ENCODE results near the gene SYNGR3.
A peak's percentile ranks its signal among the peaks of the same experiment; 100 is the strongest.
"Not testable (repeated sequence)": the region's sequence is repeated elsewhere in the genome, so short reads cannot be mapped to it uniquely, and the experiment has no call there.

Gene SYNGR3

GRCh38 chr16:1962161-1963153, 27.3 kb upstream of the SYNGR3 start:
- H3K27me3 ChIP-seq (ENCODE audit: control insufficient read depth, insufficient read depth, low read length); H3K27ac ChIP-seq (ENCODE audit: low read length); H3K9me3 ChIP-seq (ENCODE audit: control insufficient read depth, low read depth, low read length): not testable (repeated sequence)
- Histone ChIP-seq H3K4me3 (ENCODE audit: low read length) (peak overlapping the region; percentile 80), H3K36me3 (ENCODE audit: control insufficient read depth, low read depth, low read length) (peaks cover 30% of the 10 kb centered on the region), H3K9ac (ENCODE audit: low read length) (peak overlapping the region; percentile 91), H3K4me1 (ENCODE audit: control insufficient read depth, low read depth, low read length) (peaks cover 10% of the 10 kb centered on the region)

- H3K27me3 ChIP-seq (ENCODE audit: control insufficient read depth, insufficient read depth, low read length): no peaks in the 10 kb centered on the region
- no peaks in the 10 kb centered on the region for H3K9me3 ChIP-seq (ENCODE audit: control insufficient read depth, low read depth, low read length)
- peak overlapping the region; percentile 91 for H3K9ac ChIP-seq (ENCODE audit: low read length)
- peaks cover 30% of the 10 kb centered on the region for H3K36me3 ChIP-seq (ENCODE audit: control insufficient read depth, low read depth, low read length)
- H3K4me3 ChIP-seq (ENCODE audit: low read length): peak overlapping the region; percentile 80
- peak overlapping the region; percentile 3 for H3K27ac ChIP-seq (ENCODE audit: low read length)
- peaks cover 10% of the 10 kb centered on the region for H3K4me1 ChIP-seq (ENCODE audit: control insufficient read depth, low read depth, low read length)
These were observed 25.8 kb upstream of the SYNGR3 start for GRCh38 chr16:1963806-1964505.

- Histone ChIP-seq H3K9ac (ENCODE audit: low read length) (peak within 1 kb of the TSS; percentile 91), H3K9me3 (ENCODE audit: control insufficient read depth, low read depth, low read length) (no peaks in the 10 kb centered on the region), H3K36me3 (ENCODE audit: control insufficient read depth, low read depth, low read length) (peaks cover 30% of the 10 kb centered on the region), H3K27me3 (ENCODE audit: control insufficient read depth, insufficient read depth, low read length) (no peaks in the 10 kb centered on the region), H3K4me1 (ENCODE audit: control insufficient read depth, low read depth, low read length) (peaks cover 10% of the 10 kb centered on the region), H3K27ac (ENCODE audit: low read length) (peak within 1 kb of the TSS; percentile 3), H3K4me3 (ENCODE audit: low read length) (peak within 1 kb of the TSS; percentile 80)
These were observed 25.0 kb upstream of the SYNGR3 start, which contains the start of gene RPS2 for GRCh38 chr16:1964506-1965395. Gene RPS2, minus strand, starts transcription at chr16:1964826. Its CDS starts 201 bp downstream, at chr16:1964625.

GRCh38 chr16:1965396-1966001, 24.3 kb upstream of the SYNGR3 start:
- no peaks in the 10 kb centered on the region for H3K27me3 ChIP-seq (ENCODE audit: control insufficient read depth, insufficient read depth, low read length)
- peak overlapping the region; percentile 91 for H3K9ac ChIP-seq (ENCODE audit: low read length)
- H3K36me3 ChIP-seq (ENCODE audit: control insufficient read depth, low read depth, low read length): peaks cover 30% of the 10 kb centered on the region
- peak overlapping the region; percentile 80 for H3K4me3 ChIP-seq (ENCODE audit: low read length)
- no peak overlapping the region for H3K27ac ChIP-seq (ENCODE audit: low read length)
- peaks cover 10% of the 10 kb centered on the region for H3K4me1 ChIP-seq (ENCODE audit: control insufficient read depth, low read depth, low read length)
- no peaks in the 10 kb centered on the region for H3K9me3 ChIP-seq (ENCODE audit: control insufficient read depth, low read depth, low read length)

- Histone ChIP-seq H3K36me3 (ENCODE audit: control insufficient read depth, low read depth, low read length) (peaks cover 26% of the 10 kb centered on the region), H3K27ac (ENCODE audit: low read length) (no peak within 1 kb of the TSS), H3K4me1 (ENCODE audit: control insufficient read depth, low read depth, low read length) (peaks cover 4% of the 10 kb centered on the region), H3K4me3 (ENCODE audit: low read length) (peak within 1 kb of the TSS; percentile 80), H3K9me3 (ENCODE audit: control insufficient read depth, low read depth, low read length) (no peaks in the 10 kb centered on the region), H3K27me3 (ENCODE audit: control insufficient read depth, insufficient read depth, low read length) (no peaks in the 10 kb centered on the region), H3K9ac (ENCODE audit: low read length) (peak within 1 kb of the TSS; percentile 91)
These were observed 23.3 kb upstream of the SYNGR3 start, which contains the start of gene RNF151 for GRCh38 chr16:1966460-1966859. Gene RNF151, plus strand, starts transcription at chr16:1966856. Its CDS starts 26 bp downstream, at chr16:1966882.

GRCh38 chr16:1968146-1968953, 21.4 kb upstream of the SYNGR3 start:
- Histone ChIP-seq H3K27me3 (ENCODE audit: control insufficient read depth, insufficient read depth, low read length) (no peaks in the 10 kb centered on the region), H3K27ac (ENCODE audit: low read length) (no peak overlapping the region), H3K4me3 (ENCODE audit: low read length) (no peak overlapping the region), H3K9me3 (ENCODE audit: control insufficient read depth, low read depth, low read length) (no peaks in the 10 kb centered on the region), H3K4me1 (ENCODE audit: control insufficient read depth, low read depth, low read length) (no peaks in the 10 kb centered on the region), H3K36me3 (ENCODE audit: control insufficient read depth, low read depth, low read length) (peaks cover 8% of the 10 kb centered on the region), H3K9ac (ENCODE audit: low read length) (no peak overlapping the region)

GRCh38 chr16:1971796-1972489, 17.8 kb upstream of the SYNGR3 start, which contains the start of gene TBL3:
Gene TBL3, plus strand, starts transcription at chr16:1972053. Its CDS starts 112 bp downstream, at chr16:1972165.
- Histone ChIP-seq H3K36me3 (ENCODE audit: control insufficient read depth, low read depth, low read length) (peaks cover 26% of the 10 kb centered on the region), H3K4me3 (ENCODE audit: low read length) (peak within 1 kb of the TSS; percentile 71), H3K27me3 (ENCODE audit: control insufficient read depth, insufficient read depth, low read length) (no peaks in the 10 kb centered on the region), H3K9ac (ENCODE audit: low read length) (peak within 1 kb of the TSS; percentile 70), H3K27ac (ENCODE audit: low read length) (peak within 1 kb of the TSS; percentile 25), H3K9me3 (ENCODE audit: control insufficient read depth, low read depth, low read length) (no peaks in the 10 kb centered on the region), H3K4me1 (ENCODE audit: control insufficient read depth, low read depth, low read length) (no peaks in the 10 kb centered on the region)

- peak overlapping the region; percentile 70 for H3K9ac ChIP-seq (ENCODE audit: low read length)
- H3K36me3 ChIP-seq (ENCODE audit: control insufficient read depth, low read depth, low read length): peaks cover 28% of the 10 kb centered on the region
- no peaks in the 10 kb centered on the region for H3K4me1 ChIP-seq (ENCODE audit: control insufficient read depth, low read depth, low read length)
- no peaks in the 10 kb centered on the region for H3K27me3 ChIP-seq (ENCODE audit: control insufficient read depth, insufficient read depth, low read length)
- H3K9me3 ChIP-seq (ENCODE audit: control insufficient read depth, low read depth, low read length): no peaks in the 10 kb centered on the region
- H3K27ac ChIP-seq (ENCODE audit: low read length): no peak overlapping the region
- H3K4me3 ChIP-seq (ENCODE audit: low read length): peak overlapping the region; percentile 71
These were observed 17.3 kb upstream of the SYNGR3 start for GRCh38 chr16:1972490-1972877.

GRCh38 chr16:1973461-1974156, 16.2 kb upstream of the SYNGR3 start:
- H3K9ac ChIP-seq (ENCODE audit: low read length): no peak overlapping the region
- H3K36me3 ChIP-seq (ENCODE audit: control insufficient read depth, low read depth, low read length): peaks cover 28% of the 10 kb centered on the region
- H3K27ac ChIP-seq (ENCODE audit: low read length): no peak overlapping the region
- H3K4me3 ChIP-seq (ENCODE audit: low read length): no peak overlapping the region
- no peaks in the 10 kb centered on the region for H3K9me3 ChIP-seq (ENCODE audit: control insufficient read depth, low read depth, low read length)
- H3K4me1 ChIP-seq (ENCODE audit: control insufficient read depth, low read depth, low read length): no peaks in the 10 kb centered on the region
- H3K27me3 ChIP-seq (ENCODE audit: control insufficient read depth, insufficient read depth, low read length): no peaks in the 10 kb centered on the region

Measured in iPS-18a (cell line).